Esophagus muscularis mucosa (tissue), 3 donors: ENCODE data around the gene SMIM27.

Experiments used
- POLR2A ChIP-seq: fragments of 450-650 bp; IDR thresholded peaks from one replicate; pipeline ENCODE4 v1.6.1; 2017; ENCODE audit warnings: antibody characterized with exemption, moderate library complexity, mild to moderate bottlenecking, low read depth
- POLR2AphosphoS5 ChIP-seq, 2 donors: sonication (generic); formaldehyde crosslinking; IDR thresholded peaks; one replicate each; pipeline ENCODE4 v1.6.1; 2017; ENCODE audit warnings: antibody characterized with exemption in 2 of 2
- TF ChIP-seq, protein P1 (sequence below), 3 experiments: fragments of 200-600 bp in 2 of 3; fragments of 450-650 bp in 1 of 3; sonication (generic) in 2 of 3; IDR thresholded peaks; one replicate each; pipeline ENCODE4 v1.5.1; 2017 to 2019; ENCODE audit warnings: antibody characterized with exemption in 3 of 3, mild to moderate bottlenecking in 2 of 3, moderate library complexity in 1 of 3

- TF ChIP-seq, protein P1, sequence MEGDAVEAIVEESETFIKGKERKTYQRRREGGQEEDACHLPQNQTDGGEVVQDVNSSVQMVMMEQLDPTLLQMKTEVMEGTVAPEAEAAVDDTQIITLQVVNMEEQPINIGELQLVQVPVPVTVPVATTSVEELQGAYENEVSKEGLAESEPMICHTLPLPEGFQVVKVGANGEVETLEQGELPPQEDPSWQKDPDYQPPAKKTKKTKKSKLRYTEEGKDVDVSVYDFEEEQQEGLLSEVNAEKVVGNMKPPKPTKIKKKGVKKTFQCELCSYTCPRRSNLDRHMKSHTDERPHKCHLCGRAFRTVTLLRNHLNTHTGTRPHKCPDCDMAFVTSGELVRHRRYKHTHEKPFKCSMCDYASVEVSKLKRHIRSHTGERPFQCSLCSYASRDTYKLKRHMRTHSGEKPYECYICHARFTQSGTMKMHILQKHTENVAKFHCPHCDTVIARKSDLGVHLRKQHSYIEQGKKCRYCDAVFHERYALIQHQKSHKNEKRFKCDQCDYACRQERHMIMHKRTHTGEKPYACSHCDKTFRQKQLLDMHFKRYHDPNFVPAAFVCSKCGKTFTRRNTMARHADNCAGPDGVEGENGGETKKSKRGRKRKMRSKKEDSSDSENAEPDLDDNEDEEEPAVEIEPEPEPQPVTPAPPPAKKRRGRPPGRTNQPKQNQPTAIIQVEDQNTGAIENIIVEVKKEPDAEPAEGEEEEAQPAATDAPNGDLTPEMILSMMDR (IDR thresholded peaks at IDR 0.05) = no peak
- no peak for TF ChIP-seq POLR2A
- no peak for TF ChIP-seq POLR2AphosphoS5 (IDR thresholded peaks at IDR 0.05)
Measured at GRCh38 chr9:32580631-32581300, 28.6 kb downstream of the SMIM27 start.
